ENCODE data around the gene RGR. TPM values are rescaled to one million over a fixed set of nuclear protein-coding genes. Genes with fewer than 3 reads are reported as not detected.

The RGR gene
- total RNA-seq, 1 experiment from 2014 or later = not detected

- no peak for TF ChIP-seq SIN3A (IDR thresholded peaks at IDR 0.05; ENCODE audit: borderline replicate concordance, insufficient read depth, low read depth, low read length)
- TF ChIP-seq CTCF (IDR thresholded peaks at IDR 0.05) = no peak
- no peak for TF ChIP-seq POLR2AphosphoS5 (IDR thresholded peaks at IDR 0.05; ENCODE audit: low read depth, low read length)
- no peak for TF ChIP-seq REST (IDR thresholded peaks at IDR 0.05; ENCODE audit: insufficient read depth in 1 of 2, low read depth in 2 of 2, low read length in 1 of 2)
- TF ChIP-seq TCF7L2 (IDR thresholded peaks at IDR 0.05; ENCODE audit: low read depth, low read length) = no peak
- Histone ChIP-seq H3K27ac (ENCODE audit: low read length) (no peak within 1 kb of the TSS), H3K36me3 (ENCODE audit: control insufficient read depth, insufficient read depth, low read length) (no peaks in the 10 kb centered on the region; the same call in 1 of the 2 replicates), H3K4me1 (ENCODE audit: control insufficient read depth, insufficient read depth, low read length) (no peaks in the 10 kb centered on the region), H3K9me3 (ENCODE audit: control insufficient read depth, insufficient read depth, low read depth, low read length) (no peaks in the 10 kb centered on the region), H3K27me3 (ENCODE audit: control insufficient read depth, insufficient read depth, low read length) (peaks cover 22% of the 10 kb centered on the region), H3K4me3 (ENCODE audit: low read depth in 2 of 2, low read length in 2 of 2) (no peak within 1 kb of the TSS)
- BruUV-seq (replicated peaks) = no TSS peak
- no peak for ATAC-seq
- no peak for DNase-seq (ENCODE audit: low read depth, low spot score)
- CTCF ChIA-PET = no interaction called here
- intact Hi-C loops (cut with micrococcal nuclease; ENCODE audit: unreplicated experiment) = no loop called here
- POLR2A ChIA-PET = no interaction called here
- in situ Hi-C loops (cut with HindIII; ENCODE audit: low pct_unique_long_range_greater_than_20kb, low sequenced_read_pairs) = no loop called here
These were observed 19.3 kb upstream of the RGR start, which contains the start of gene LRIT2 for GRCh38 chr10:84225427-84226173. LRIT2 (minus strand) TSS chr10:84225544; CDS start chr10:84225520, 24 bp downstream.

GRCh38 chr10:84226616-84227015 is 18.2 kb upstream of the RGR start:
- Histone ChIP-seq H3K4me3 (ENCODE audit: low read depth in 2 of 2, low read length in 2 of 2) (no peak overlapping the region), H3K27me3 (ENCODE audit: control insufficient read depth, insufficient read depth, low read length) (peaks cover 19% of the 10 kb centered on the region), H3K36me3 (ENCODE audit: control insufficient read depth, insufficient read depth, low read length) (no peaks in the 10 kb centered on the region; the same call in 1 of the 2 replicates), H3K4me1 (ENCODE audit: control insufficient read depth, insufficient read depth, low read length) (no peaks in the 10 kb centered on the region), H3K27ac (ENCODE audit: low read length) (no peak overlapping the region), H3K9me3 (ENCODE audit: control insufficient read depth, insufficient read depth, low read depth, low read length) (no peaks in the 10 kb centered on the region)
- in situ Hi-C loops (cut with HindIII; ENCODE audit: low pct_unique_long_range_greater_than_20kb, low sequenced_read_pairs) = no loop called here
- ChIA-PET CTCF (no interaction called here), POLR2A (no interaction called here)
- DNase-seq (ENCODE audit: low read depth, low spot score) (no peak), ATAC-seq (no peak)
- no TSS peak for BruUV-seq (replicated peaks)
- TF ChIP-seq POLR2AphosphoS5 (IDR thresholded peaks at IDR 0.05; ENCODE audit: low read depth, low read length) (no peak), SIN3A (IDR thresholded peaks at IDR 0.05; ENCODE audit: borderline replicate concordance, insufficient read depth, low read depth, low read length) (no peak), TCF7L2 (IDR thresholded peaks at IDR 0.05; ENCODE audit: low read depth, low read length) (no peak), REST (IDR thresholded peaks at IDR 0.05; ENCODE audit: insufficient read depth in 1 of 2, low read depth in 2 of 2, low read length in 1 of 2) (no peak), CTCF (IDR thresholded peaks at IDR 0.05) (no peak)
- intact Hi-C loops (cut with micrococcal nuclease; ENCODE audit: unreplicated experiment) = no loop called here
